ENCODE measurements around the gene RAD52.

The RAD52 gene

DNA sequence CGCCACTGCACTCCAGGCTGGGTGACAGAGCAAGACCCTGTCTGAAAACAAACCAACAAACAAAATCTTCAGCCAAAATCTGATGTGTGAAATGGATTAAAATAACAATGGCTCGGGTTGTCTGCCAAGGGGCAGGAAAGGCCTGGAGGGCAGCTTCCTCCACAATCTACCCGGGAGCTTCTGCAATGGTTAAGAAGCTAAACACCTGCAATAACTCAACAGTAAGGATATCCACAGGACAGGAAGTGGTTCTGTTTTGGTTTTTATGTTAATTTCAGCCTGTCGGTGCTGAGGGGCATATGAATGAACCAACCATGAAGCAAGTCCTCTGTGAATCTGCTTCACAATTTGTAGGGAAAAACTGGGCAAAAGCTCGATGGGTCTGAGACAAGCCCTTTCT is 34.4 kb downstream of the RAD52 start:
- POLR2A ChIA-PET: no interaction called here
- no peak for DNase-seq (ENCODE audit: extremely low spot score)
- TF ChIP-seq, protein P1, sequence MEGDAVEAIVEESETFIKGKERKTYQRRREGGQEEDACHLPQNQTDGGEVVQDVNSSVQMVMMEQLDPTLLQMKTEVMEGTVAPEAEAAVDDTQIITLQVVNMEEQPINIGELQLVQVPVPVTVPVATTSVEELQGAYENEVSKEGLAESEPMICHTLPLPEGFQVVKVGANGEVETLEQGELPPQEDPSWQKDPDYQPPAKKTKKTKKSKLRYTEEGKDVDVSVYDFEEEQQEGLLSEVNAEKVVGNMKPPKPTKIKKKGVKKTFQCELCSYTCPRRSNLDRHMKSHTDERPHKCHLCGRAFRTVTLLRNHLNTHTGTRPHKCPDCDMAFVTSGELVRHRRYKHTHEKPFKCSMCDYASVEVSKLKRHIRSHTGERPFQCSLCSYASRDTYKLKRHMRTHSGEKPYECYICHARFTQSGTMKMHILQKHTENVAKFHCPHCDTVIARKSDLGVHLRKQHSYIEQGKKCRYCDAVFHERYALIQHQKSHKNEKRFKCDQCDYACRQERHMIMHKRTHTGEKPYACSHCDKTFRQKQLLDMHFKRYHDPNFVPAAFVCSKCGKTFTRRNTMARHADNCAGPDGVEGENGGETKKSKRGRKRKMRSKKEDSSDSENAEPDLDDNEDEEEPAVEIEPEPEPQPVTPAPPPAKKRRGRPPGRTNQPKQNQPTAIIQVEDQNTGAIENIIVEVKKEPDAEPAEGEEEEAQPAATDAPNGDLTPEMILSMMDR (IDR thresholded peaks at IDR 0.05; ENCODE audit: control extremely low read depth, extremely low read depth, low read depth, missing control alignments): no peak
- CTCF ChIA-PET: interaction anchor here (0.9 to 1.4 kb wide), 3 partner anchors 14 to 31 kb away, joined by 3 to 5 read pairs (median 4); no protein-coding TSS in a partner anchor

DNA sequence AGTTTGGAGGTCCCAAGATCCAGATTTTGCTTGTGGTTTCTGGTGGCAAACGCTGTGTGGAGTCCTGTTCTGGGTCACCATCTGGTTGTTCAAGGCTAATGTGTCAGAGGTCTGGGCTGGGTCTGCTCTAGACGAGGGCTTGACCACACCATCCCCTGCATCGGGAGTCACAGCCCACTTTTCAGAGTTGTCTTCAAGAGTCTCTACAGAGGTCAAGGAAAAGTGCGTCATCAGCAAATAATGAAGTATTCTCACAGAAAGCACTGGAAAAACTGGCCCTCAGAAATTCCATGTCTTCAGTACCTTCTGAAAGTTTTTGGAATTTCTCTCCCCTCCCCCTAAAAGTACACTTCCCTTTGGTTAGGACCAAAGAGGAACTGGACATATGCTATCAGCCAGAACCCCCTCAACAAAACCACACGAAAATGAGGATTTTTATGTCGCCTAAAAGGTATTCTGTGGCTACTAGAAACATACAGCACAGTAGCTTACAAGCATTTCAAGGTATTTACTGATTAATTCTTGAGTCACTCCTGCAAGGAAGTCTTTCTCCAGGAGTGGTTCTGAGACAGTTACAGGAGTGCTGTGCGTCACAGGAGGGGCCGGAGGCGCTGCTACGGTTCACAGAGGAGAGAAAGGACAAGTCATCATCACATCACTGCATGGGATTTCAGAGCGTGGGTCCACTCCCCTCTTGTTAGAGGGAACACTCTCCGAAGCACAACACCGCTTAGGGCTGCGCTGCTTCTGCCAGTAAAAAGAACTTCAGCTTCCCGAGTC is 35.4 kb downstream of the RAD52 start:
- no peak for DNase-seq (ENCODE audit: extremely low spot score)
- CTCF ChIA-PET: interaction anchor here (0.7 to 1.4 kb wide), 3 partner anchors 15 to 461 kb away, joined by 3 to 5 read pairs (median 3); no protein-coding TSS in a partner anchor
- TF ChIP-seq, protein P1 (IDR thresholded peaks at IDR 0.05; ENCODE audit: control extremely low read depth, extremely low read depth, low read depth, missing control alignments): no peak
- POLR2A ChIA-PET: interaction anchor here (0.6 kb wide), 1 partner anchor 138 kb away, joined by 3 read pairs; no protein-coding TSS in a partner anchor

DNA sequence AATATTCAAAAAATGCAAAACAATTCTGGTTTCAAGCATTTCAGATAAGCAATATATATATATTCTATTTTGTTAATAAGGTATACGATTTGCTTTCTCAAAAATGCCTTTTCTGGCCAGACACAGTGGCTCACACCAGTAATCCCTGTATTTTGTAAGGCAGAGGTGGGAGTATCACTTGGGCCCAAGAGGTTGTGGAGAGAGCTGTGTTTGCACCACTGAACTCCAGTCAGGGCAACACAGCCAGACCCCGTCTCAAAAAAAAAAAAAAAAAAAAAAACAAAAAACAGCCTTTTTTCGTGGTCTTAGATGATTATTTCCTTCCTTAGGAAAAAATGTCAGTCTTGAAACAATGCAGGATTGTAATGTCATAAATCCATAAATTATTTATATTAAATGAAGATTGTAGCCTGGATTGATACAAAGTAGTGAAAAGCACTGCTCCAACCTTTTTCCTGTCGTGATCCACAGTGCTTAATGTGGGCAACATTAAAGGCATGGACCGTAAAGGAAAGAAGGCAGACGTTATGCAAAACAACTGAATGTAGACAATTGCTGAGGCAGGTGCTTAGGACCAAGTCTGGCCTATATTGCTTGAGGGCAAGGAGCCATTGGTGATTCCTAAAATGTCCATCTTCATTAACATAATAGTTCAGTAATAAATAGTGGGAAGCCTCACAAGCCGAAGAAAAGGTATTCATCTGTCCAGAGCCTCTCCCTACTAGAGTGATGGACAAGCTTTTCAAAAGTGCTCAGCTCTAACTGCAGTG is 36.8 kb downstream of the RAD52 start:
- CTCF ChIA-PET: interaction anchor here (0.8 to 1.9 kb wide), 2 partner anchors 21 to 665 kb away, joined by 3 read pairs; no protein-coding TSS in a partner anchor
- DNase-seq (ENCODE audit: extremely low spot score): no peak
- POLR2A ChIA-PET: no interaction called here

DNA sequence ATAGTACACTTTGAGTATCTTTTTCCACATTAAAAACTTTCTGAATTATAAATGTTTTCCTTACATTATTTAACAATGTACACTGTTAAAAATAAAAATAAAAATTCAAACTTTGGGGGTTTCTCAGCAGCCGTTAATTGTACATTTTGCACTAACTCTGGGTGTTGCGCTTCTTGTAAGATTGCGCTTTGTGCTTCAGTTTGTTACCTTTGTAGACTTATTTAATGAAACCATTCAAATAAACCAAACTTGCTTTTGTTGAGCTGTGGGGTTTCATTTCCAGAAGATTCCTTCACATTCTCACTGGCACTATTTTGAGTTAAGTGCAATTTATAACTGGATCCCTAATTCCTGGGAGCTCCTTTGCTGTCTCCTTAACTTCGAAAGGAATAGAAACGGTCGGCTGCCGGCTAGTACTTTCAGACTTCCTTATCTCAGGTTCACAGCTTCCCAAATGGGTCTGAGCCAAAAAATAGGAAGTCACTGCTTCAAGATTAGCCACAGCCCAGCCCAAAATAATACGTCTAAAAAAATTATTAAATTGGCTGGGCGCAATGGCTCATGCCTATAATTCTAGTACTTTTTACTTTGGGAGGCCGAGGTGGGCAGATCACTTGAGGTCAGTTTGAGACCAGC is 38.2 kb downstream of the RAD52 start:
- CTCF ChIA-PET: interaction anchor here (0.9 to 2.0 kb wide), 3 partner anchors 10 to 24 kb away, joined by 3 to 4 read pairs (median 3); no protein-coding TSS in a partner anchor
- no peak for DNase-seq (ENCODE audit: extremely low spot score)
- POLR2A ChIA-PET: interaction anchor here (0.7 kb wide), 1 partner anchor 171 kb away, joined by 3 read pairs; no protein-coding TSS in a partner anchor
- TF ChIP-seq, protein P1 (IDR thresholded peaks at IDR 0.05; ENCODE audit: control extremely low read depth, extremely low read depth, low read depth, missing control alignments): no peak

More for the DNA sequence above, 36.8 kb downstream of the RAD52 start:
- TF ChIP-seq, protein P1 (IDR thresholded peaks at IDR 0.05; ENCODE audit: control extremely low read depth, extremely low read depth, low read depth, missing control alignments): no peak

DNA sequence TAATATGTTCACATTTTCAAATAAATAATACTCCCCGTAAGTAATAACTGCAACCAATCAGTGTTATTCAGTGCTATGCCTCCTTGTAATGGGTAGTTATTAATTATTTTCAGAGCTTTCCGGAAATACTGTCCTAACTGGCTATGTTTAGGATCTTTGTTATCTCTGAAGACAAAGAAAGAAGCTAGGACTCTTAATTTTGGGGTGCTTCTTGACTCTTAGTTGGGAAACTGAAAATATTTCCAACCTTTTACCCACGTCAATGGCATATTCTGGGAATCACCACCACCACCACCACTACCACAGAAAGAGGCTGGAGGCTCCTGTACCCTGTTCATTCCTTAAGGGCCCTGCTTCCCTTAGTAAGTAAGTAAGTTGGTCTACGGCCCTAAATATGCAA is 39.1 kb downstream of the RAD52 start:
- no peak for DNase-seq (ENCODE audit: extremely low spot score)
- CTCF ChIA-PET: interaction anchor here (0.9 to 2.0 kb wide), 3 partner anchors 10 to 39 kb away, joined by 3 to 4 read pairs (median 3); partner anchors contain the start of gene RAD52
- TF ChIP-seq, protein P1 (IDR thresholded peaks at IDR 0.05; ENCODE audit: control extremely low read depth, extremely low read depth, low read depth, missing control alignments): no peak

DNA sequence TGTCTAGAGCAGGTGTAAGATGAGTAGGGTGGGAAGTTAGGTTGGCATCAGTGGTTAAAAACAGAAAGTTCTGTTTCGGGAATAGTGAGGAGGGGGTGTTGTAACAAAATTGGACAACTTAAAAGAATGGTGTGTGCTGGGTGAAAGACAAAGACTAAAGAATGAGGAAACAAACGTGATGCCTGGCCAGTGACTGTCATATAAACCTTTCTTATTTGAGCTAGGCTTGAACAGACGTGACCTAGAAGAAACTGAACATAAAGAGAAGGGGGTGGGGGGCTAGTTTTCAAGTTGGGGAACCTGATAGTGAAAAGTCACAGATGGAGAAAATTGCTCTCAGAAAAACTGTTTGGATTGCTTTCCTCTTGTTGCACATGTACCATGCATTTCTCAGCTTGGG is 39.6 kb downstream of the RAD52 start:
- CTCF ChIA-PET: interaction anchor here (1.1 to 2.0 kb wide), 2 partner anchors 19 to 40 kb away, joined by 3 to 4 read pairs; partner anchors contain the start of gene RAD52
- TF ChIP-seq, protein P1 (IDR thresholded peaks at IDR 0.05; ENCODE audit: control extremely low read depth, extremely low read depth, low read depth, missing control alignments): no peak
- DNase-seq (ENCODE audit: extremely low spot score): no peak
- POLR2A ChIA-PET: no interaction called here

More for the DNA sequence above, 39.1 kb downstream of the RAD52 start:
- POLR2A ChIA-PET: no interaction called here
